ENCODE data around the gene ATP5F1D. TPM values are rescaled to one million over a fixed set of nuclear protein-coding genes. Genes with fewer than 3 reads are reported as not detected.

ATP5F1D gene
- total RNA-seq, 4 donors from 2014 or later = 88.3 to 299 (median 206) TPM

DNA sequence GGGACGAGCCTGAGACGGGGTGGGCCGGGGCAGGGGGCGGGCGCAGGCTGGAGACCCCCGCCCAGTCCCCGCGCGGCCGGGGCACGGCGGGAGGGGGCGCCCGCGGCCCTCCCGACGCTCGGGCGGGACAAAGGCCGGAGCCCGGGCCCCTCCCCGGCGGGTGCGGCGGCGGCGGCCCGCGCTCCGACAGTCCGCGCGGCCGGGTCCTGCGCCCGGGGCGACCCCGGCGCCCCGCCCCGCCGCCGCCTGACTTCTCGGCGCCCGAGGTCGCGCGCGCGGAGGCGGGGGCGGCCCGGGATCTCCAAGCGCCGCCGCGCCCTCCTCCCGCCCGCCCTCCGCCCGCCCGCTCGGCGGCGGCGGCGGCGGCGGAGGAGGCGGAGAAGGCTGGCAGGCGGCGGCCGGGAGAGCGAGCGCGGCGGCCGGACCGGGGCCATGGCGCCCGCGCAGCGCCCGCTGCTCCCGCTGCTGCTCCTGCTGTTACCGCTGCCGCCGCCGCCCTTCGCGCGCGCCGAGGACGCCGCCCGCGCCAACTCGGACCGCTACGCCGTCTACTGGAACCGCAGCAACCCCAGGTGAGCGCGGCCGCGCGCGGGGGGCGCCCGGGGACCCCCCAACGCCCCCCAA is 44.3 kb downstream of the ATP5F1D start, which contains the start of gene EFNA2:
TSS of gene EFNA2 (plus strand) at position 137 of the 624 bp plus-strand sequence. CDS start at position 433, 296 bp downstream.
- DNase-seq = no peak
- Histone ChIP-seq H3K9me3 (no peaks in the 10 kb centered on the region), H3K36me3 (no peaks in the 10 kb centered on the region), H3K4me1 (peaks cover 0 to 58% (median 4%) of the 10 kb centered on the region in 4 donors), H3K4me3 (peak within 1 kb of the TSS; percentile 21 to 66 (median 42)), H3K27ac (peak within 1 kb of the TSS in 3 of 4 donors; percentile 79 to 96 (median 96)), H3K27me3 (peaks cover 0 to 18% of the 10 kb centered on the region in 2 donors)
- peak in 1 of 2 donors; percentile 50 for TF ChIP-seq POLR2A (IDR thresholded peaks at IDR 0.05)
- TF ChIP-seq, protein P1, sequence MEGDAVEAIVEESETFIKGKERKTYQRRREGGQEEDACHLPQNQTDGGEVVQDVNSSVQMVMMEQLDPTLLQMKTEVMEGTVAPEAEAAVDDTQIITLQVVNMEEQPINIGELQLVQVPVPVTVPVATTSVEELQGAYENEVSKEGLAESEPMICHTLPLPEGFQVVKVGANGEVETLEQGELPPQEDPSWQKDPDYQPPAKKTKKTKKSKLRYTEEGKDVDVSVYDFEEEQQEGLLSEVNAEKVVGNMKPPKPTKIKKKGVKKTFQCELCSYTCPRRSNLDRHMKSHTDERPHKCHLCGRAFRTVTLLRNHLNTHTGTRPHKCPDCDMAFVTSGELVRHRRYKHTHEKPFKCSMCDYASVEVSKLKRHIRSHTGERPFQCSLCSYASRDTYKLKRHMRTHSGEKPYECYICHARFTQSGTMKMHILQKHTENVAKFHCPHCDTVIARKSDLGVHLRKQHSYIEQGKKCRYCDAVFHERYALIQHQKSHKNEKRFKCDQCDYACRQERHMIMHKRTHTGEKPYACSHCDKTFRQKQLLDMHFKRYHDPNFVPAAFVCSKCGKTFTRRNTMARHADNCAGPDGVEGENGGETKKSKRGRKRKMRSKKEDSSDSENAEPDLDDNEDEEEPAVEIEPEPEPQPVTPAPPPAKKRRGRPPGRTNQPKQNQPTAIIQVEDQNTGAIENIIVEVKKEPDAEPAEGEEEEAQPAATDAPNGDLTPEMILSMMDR (IDR thresholded peaks at IDR 0.05) = peak in 1 of 6 experiments; percentile 15

DNA sequence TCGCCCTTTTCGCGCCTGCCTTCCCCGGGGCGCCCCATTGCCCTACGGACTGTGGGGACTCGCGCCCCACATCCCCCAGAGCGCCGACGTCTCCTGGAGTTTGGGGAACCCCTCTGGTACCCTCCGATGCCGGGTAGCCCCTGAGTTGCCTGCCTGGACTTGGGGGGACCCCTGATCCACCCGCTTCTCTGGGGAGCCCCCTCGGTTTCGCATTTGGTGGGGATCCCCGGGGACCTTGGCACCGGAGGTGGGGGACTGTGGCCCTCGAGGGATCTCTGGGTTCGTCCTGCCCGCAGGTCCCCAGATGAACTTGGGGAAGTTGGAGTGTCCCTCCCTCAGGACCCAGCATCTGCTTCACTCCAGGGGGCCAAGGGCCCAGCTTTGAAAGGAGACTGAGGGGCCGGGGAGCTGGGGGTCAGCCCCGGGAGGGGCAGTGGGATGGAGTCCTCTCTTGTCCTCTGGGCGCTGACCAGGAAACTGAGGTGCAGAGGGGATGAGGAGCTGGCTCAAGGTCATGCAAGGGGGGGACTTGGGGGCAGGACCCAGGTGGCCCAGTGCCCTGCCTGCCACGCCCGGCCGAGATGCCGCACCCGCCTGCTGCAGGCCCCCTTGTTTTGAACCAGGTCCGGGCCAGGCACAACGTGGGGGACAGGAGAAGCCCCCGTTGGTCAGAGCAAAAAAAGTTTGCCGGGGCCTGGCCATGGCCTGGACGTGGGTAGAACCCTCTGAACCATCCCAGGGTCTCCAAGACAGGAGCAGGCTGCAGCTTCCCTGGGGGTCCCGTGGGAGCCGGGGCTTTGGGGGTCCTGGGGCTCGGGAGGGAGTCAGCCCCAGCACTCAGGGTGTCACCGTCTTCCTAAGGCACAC is 45.2 kb downstream of the ATP5F1D start:
- Histone ChIP-seq H3K27ac (peak overlapping the region in 3 of 4 donors; percentile 74 to 96 (median 79)), H3K9me3 (no peaks in the 10 kb centered on the region), H3K36me3 (no peaks in the 10 kb centered on the region), H3K27me3 (peaks cover 0 to 18% of the 10 kb centered on the region in 2 donors), H3K4me1 (peaks cover under 1 to 65% (median 5%) of the 10 kb centered on the region in 4 donors), H3K4me3 (peak overlapping the region in 3 of 4 donors; percentile 21 to 66 (median 58))
- no peak for DNase-seq
- TF ChIP-seq, protein P1 (IDR thresholded peaks at IDR 0.05) = no peak
- no peak for TF ChIP-seq POLR2A (IDR thresholded peaks at IDR 0.05)

DNA sequence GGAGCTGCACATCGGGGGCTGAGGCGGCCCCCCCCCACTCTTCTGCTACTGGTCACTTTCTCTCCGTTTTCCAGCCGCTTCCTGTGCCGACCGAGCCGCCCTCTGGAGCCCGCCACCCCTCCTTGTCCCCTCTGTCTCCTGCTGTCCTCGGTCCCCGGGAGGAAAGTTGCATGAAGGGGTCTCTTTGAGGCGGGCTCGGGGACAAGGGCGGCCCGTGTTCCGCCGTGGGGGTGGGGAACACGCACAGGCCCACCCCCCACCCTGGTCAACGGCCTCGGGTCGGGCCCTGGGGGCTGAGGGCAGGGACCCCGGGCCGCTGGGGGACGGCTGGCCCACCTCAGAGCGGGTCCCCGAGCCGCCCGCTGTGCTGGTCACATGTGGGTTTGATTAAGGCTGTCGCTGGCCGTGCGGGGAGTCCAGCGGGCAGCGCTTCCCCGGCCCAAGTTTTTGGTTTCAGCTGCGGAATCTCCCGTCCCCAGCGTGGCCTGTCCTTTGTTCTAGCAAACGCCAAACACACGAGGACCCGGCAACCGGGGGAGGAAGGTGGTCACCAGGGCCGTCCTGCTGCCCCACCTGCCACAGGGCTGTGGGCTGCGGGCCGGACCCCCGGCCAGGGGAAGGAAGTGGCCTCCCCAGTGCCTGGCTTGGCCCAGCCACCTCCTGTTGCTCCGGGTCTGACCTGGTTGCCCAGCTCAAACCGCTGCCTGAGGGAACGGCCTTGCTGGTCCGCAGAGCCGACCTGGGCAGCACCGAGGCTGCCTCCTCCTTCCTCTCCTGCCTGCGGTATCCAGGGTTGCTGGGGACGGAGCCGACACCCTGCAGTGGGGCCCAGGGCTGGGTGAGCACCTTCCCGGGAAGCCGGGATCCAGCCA is 46.0 kb downstream of the ATP5F1D start:
- Histone ChIP-seq H3K9me3 (no peaks in the 10 kb centered on the region), H3K36me3 (no peaks in the 10 kb centered on the region), H3K27ac (peak overlapping the region in 2 of 4 donors; percentile 79 to 96), H3K4me1 (peaks cover 3 to 74% (median 8%) of the 10 kb centered on the region in 4 donors), H3K27me3 (peaks cover 0 to 18% of the 10 kb centered on the region in 2 donors), H3K4me3 (peak overlapping the region in 3 of 4 donors; percentile 21 to 66 (median 58))
- DNase-seq = no peak
- TF ChIP-seq, protein P1 (IDR thresholded peaks at IDR 0.05) = no peak
- no peak for TF ChIP-seq POLR2A (IDR thresholded peaks at IDR 0.05)

DNA sequence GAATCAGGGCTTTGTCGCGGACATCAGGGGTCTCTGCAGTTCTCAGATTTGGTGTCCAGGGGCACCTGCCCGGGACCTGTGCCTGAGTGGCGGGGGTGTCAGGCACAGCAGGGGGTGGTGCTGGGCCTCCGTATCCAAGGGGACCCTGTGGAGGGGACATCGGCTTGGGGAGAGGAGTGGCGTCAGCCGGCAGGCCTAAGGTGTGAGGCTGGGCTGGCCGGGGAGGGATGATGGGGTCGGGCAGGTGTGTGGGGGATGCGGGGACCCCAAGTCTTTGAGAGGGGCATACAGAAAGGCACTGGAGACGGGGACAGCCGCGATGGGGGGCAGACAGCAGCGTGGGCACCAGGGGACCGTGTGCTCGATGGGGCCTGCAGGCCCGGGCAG is 46.7 kb downstream of the ATP5F1D start:
- Histone ChIP-seq H3K4me3 (peak overlapping the region in 2 of 4 donors; percentile 58 to 66), H3K4me1 (peaks cover 3 to 70% (median 8%) of the 10 kb centered on the region in 4 donors), H3K27me3 (peaks cover 0 to 18% of the 10 kb centered on the region in 2 donors)

More for the DNA sequence above, 46.7 kb downstream of the ATP5F1D start:
- peak overlapping the region in 1 of 4 donors; percentile 96 for H3K27ac ChIP-seq
- no peaks in the 10 kb centered on the region for H3K9me3 ChIP-seq
- TF ChIP-seq, protein P1 (IDR thresholded peaks at IDR 0.05) = no peak
- no peak for TF ChIP-seq POLR2A (IDR thresholded peaks at IDR 0.05)
- no peaks in the 10 kb centered on the region for H3K36me3 ChIP-seq
- no peak for DNase-seq
